Effector memory CD8-positive, alpha-beta T cell (primary cell): Measurements from ENCODE around the gene HECTD4.
A peak's percentile ranks its signal among the peaks of the same experiment; 100 is the strongest.
"Not testable (repeated sequence)": the region's sequence is repeated elsewhere in the genome, so short reads cannot be mapped to it uniquely, and the experiment has no call there.

Source experiments
- ATAC-seq: fragments of 150-1000 bp; cut with Tn5 transposase; replicated peaks from 2 replicates; pipeline ENCODE4 v1.10.0; 2021; ENCODE audit warnings: mild to moderate bottlenecking, moderate library complexity
- DNase-seq, 3 experiments: peaks; one replicate each; pipeline ENCODE4 v3.0.0; 2021
- H3K27ac Mint-ChIP-seq, 2 donors: one replicate each; pipeline ENCODE4 v1.8.0; 2022; ENCODE audit warnings: mild to moderate bottlenecking in 2 of 2, mixed read lengths in 2 of 2, moderate library complexity in 2 of 2
- H3K27me3 Mint-ChIP-seq, 2 donors: one replicate each; pipeline ENCODE4 v1.8.0; 2022; ENCODE audit warnings: mixed read lengths in 2 of 2
- H3K36me3 Mint-ChIP-seq: one replicate; pipeline ENCODE4 v1.8.0; 2022; ENCODE audit warnings: mild to moderate bottlenecking, moderate library complexity, mixed read lengths; ENCODE audit not compliant: insufficient read depth
- H3K4me1 Mint-ChIP-seq, 2 donors: one replicate each; pipeline ENCODE4 v1.8.0; 2022; ENCODE audit warnings: low read depth in 2 of 2, mixed read lengths in 2 of 2
- H3K4me3 Mint-ChIP-seq, 2 donors: one replicate each; pipeline ENCODE4 v1.8.0; 2022; ENCODE audit warnings: mild to moderate bottlenecking in 2 of 2, mixed read lengths in 2 of 2, moderate library complexity in 2 of 2
- H3K9me3 Mint-ChIP-seq, 2 donors: one replicate each; pipeline ENCODE4 v1.8.0; 2022; ENCODE audit warnings: mixed read lengths in 2 of 2

The HECTD4 gene

GRCh38 chr12:112239881-112240280, 142.3 kb downstream of the HECTD4 start:
- H3K4me3 Mint-ChIP-seq: no peak overlapping the region
- no peaks in the 10 kb centered on the region for H3K4me1 Mint-ChIP-seq
- no peaks in the 10 kb centered on the region for H3K9me3 Mint-ChIP-seq
- H3K27me3 Mint-ChIP-seq: no peaks in the 10 kb centered on the region
- no peak for ATAC-seq
- peaks cover 61% of the 10 kb centered on the region for H3K36me3 Mint-ChIP-seq
- no peak overlapping the region for H3K27ac Mint-ChIP-seq
- no peak for DNase-seq

DNA sequence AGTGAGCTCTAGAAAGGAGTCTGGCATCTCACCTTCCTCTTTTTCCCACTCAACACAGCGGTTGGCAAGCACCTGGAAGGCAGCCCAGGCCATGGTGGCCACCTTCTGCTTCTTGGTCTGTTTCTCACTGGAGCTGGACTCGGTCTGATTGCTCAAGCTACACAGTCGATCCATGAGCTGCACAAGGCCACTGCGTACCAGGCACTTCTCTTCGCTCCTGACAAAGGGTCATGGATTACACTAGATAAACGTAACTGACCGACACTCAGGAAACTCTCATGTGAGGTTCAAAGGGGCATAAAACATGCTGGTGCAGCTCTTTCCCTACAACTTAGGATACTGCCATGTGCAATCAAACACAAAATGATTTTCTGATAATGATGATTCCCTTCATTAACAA, 143.2 kb downstream of the HECTD4 start:
- H3K36me3 Mint-ChIP-seq: peaks cover 61% of the 10 kb centered on the region
- H3K9me3 Mint-ChIP-seq: no peaks in the 10 kb centered on the region
- no peak overlapping the region for H3K4me3 Mint-ChIP-seq
- no peaks in the 10 kb centered on the region for H3K4me1 Mint-ChIP-seq
- DNase-seq (no peak), ATAC-seq (no peak)
- H3K27me3 Mint-ChIP-seq: no peaks in the 10 kb centered on the region
- no peak overlapping the region for H3K27ac Mint-ChIP-seq

GRCh38 chr12:112238441-112238840, 143.8 kb downstream of the HECTD4 start:
- no peaks in the 10 kb centered on the region for H3K27me3 Mint-ChIP-seq
- H3K9me3 Mint-ChIP-seq: no peaks in the 10 kb centered on the region
- H3K27ac Mint-ChIP-seq: no peak overlapping the region
- H3K4me3 Mint-ChIP-seq: no peak overlapping the region
- peaks cover 63% of the 10 kb centered on the region for H3K36me3 Mint-ChIP-seq
- ATAC-seq: no peak
- no peaks in the 10 kb centered on the region for H3K4me1 Mint-ChIP-seq
- DNase-seq: no peak

- H3K4me1 Mint-ChIP-seq: no peaks in the 10 kb centered on the region
- ATAC-seq (no peak), DNase-seq (no peak)
- no peak overlapping the region for H3K4me3 Mint-ChIP-seq
- no peaks in the 10 kb centered on the region for H3K27me3 Mint-ChIP-seq
- peaks cover 59% of the 10 kb centered on the region for H3K36me3 Mint-ChIP-seq
- no peaks in the 10 kb centered on the region for H3K9me3 Mint-ChIP-seq
- H3K27ac Mint-ChIP-seq: no peak overlapping the region
These were observed 145.4 kb downstream of the HECTD4 start for GRCh38 chr12:112236786-112237185.

- Mint-ChIP-seq H3K27ac (no peak overlapping the region), H3K36me3 (peaks cover 57% of the 10 kb centered on the region), H3K9me3 (no peaks in the 10 kb centered on the region), H3K4me1 (no peaks in the 10 kb centered on the region), H3K4me3 (no peak overlapping the region), H3K27me3 (no peaks in the 10 kb centered on the region)
- ATAC-seq (no peak), DNase-seq (no peak)
These were observed 145.8 kb downstream of the HECTD4 start for GRCh38 chr12:112236386-112236785.

DNA sequence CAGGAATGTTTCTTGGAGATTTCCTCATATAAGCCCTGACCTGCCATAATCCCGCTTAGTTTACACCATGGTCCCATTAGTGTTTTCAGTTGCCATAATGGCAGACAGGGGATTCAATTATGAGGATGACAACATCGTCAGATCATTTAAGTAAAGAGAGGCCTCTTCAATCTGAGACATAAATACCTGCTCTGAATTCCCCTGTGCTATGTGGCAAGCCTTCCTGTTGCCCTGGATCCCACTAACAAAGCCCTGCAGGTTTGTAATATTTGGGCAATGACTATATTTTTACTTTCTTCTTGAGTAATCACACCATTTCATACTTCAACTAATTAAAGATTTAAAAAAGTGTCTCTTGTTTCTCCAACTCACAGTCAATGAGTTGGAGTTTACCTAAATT, 147.9 kb downstream of the HECTD4 start:
- peaks cover 51% of the 10 kb centered on the region for H3K36me3 Mint-ChIP-seq
- H3K4me1 Mint-ChIP-seq: no peaks in the 10 kb centered on the region
- ATAC-seq: no peak
- H3K4me3 Mint-ChIP-seq: no peak overlapping the region
- no peaks in the 10 kb centered on the region for H3K27me3 Mint-ChIP-seq
- no peaks in the 10 kb centered on the region for H3K9me3 Mint-ChIP-seq
- H3K27ac Mint-ChIP-seq: no peak overlapping the region
- DNase-seq: no peak

GRCh38 chr12:112233242-112233641, 149.0 kb downstream of the HECTD4 start:
- Mint-ChIP-seq H3K4me1 (no peaks in the 10 kb centered on the region), H3K9me3 (no peaks in the 10 kb centered on the region), H3K27ac (no peak overlapping the region), H3K4me3 (no peak overlapping the region), H3K27me3 (no peaks in the 10 kb centered on the region), H3K36me3 (peaks cover 46% of the 10 kb centered on the region)
- no peak for ATAC-seq
- DNase-seq: no peak

DNA sequence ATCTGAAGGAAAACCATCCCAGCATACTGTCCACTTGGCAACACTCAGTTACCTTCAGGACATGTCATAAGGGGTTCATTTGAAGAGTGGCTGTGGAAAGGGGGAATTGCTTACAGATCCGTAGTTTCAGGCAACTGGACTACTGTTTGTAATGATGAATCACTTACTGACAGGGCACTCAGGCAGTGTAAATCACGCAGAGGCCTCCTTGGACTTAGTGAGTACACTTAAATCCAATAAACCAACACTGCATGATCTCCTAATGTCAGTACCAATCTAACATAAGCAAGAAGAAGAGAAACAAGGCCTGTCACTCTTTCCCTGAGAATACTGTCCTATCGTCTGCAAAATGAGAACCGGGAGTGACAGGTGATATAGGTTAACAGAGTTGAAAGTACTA, 152.1 kb downstream of the HECTD4 start:
- H3K9me3 Mint-ChIP-seq: no peaks in the 10 kb centered on the region
- peak overlapping the region in 1 of 2 donors; percentile 67 for H3K27ac Mint-ChIP-seq
- H3K27me3 Mint-ChIP-seq: no peaks in the 10 kb centered on the region
- no peak for ATAC-seq
- peaks cover 37% of the 10 kb centered on the region for H3K36me3 Mint-ChIP-seq
- H3K4me3 Mint-ChIP-seq: no peak overlapping the region
- no peaks in the 10 kb centered on the region for H3K4me1 Mint-ChIP-seq
- no peak for DNase-seq

DNA sequence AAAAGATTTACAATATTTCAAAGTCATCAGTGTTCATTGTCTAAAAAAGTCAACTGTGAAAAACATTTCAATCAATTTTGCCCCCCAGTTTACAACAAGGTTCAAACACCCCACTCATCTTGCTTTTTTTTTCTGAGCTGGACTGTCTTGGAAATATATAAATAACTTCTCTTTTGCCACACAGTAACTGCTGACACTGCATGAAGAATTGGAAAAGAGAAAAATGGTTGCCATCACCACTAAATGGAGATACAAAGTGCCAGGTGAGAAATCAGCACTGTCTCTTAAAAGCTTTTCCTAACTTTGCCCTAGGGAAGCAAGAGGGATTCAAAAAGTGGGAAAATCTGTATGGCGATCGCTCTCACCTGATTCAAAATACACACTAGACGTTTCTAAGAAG, 155.5 kb downstream of the HECTD4 start:
- no peaks in the 10 kb centered on the region for H3K9me3 Mint-ChIP-seq
- H3K36me3 Mint-ChIP-seq: peaks cover 29% of the 10 kb centered on the region
- no peak for DNase-seq
- no peak overlapping the region for H3K27ac Mint-ChIP-seq
- no peak for ATAC-seq
- H3K4me1 Mint-ChIP-seq: no peaks in the 10 kb centered on the region
- H3K27me3 Mint-ChIP-seq: no peaks in the 10 kb centered on the region
- no peak overlapping the region for H3K4me3 Mint-ChIP-seq

GRCh38 chr12:112220628-112221027, 161.6 kb downstream of the HECTD4 start:
- H3K27ac Mint-ChIP-seq, ATAC-seq, DNase-seq, H3K9me3 Mint-ChIP-seq, H3K27me3 Mint-ChIP-seq, H3K4me1 Mint-ChIP-seq, H3K4me3 Mint-ChIP-seq: not testable (repeated sequence)
- peaks cover 38% of the 10 kb centered on the region for H3K36me3 Mint-ChIP-seq

DNA sequence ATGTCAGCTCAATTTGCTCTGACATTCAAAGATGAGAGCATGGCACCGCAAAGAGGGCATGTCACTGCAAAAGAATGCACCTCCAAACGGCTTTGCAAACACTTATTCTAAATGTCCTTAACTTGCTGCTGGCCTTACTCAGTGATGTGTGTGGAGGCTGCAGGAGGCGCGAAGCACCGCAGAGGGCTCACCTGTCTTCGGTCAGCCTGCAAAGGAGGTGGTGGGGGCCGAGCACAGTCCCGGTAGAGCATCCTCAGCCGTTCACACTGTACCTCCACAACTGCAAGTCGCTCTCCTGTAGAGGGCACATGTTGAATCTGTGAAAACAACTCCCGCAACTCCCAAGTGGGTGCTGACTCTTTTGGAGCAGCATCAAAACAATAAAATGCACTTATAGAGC, 163.0 kb downstream of the HECTD4 start:
- H3K27me3 Mint-ChIP-seq: no peaks in the 10 kb centered on the region
- no peak for ATAC-seq
- H3K27ac Mint-ChIP-seq: no peak overlapping the region
- DNase-seq: no peak
- no peak overlapping the region for H3K4me3 Mint-ChIP-seq
- peaks cover 29% of the 10 kb centered on the region for H3K36me3 Mint-ChIP-seq
- H3K4me1 Mint-ChIP-seq: no peaks in the 10 kb centered on the region
- no peaks in the 10 kb centered on the region for H3K9me3 Mint-ChIP-seq

- peaks cover 31% of the 10 kb centered on the region for H3K36me3 Mint-ChIP-seq
- no peaks in the 10 kb centered on the region for H3K4me1 Mint-ChIP-seq
- H3K27me3 Mint-ChIP-seq: no peaks in the 10 kb centered on the region
- DNase-seq: no peak
- H3K4me3 Mint-ChIP-seq: no peak overlapping the region
- H3K27ac Mint-ChIP-seq: no peak overlapping the region
- H3K9me3 Mint-ChIP-seq: no peaks in the 10 kb centered on the region
- ATAC-seq: no peak
These were observed 164.1 kb downstream of the HECTD4 start for GRCh38 chr12:112218150-112218549.

GRCh38 chr12:112217647-112218046, 164.6 kb downstream of the HECTD4 start:
- Mint-ChIP-seq H3K4me3 (no peak overlapping the region), H3K27ac (no peak overlapping the region), H3K36me3 (peaks cover 33% of the 10 kb centered on the region), H3K9me3 (no peaks in the 10 kb centered on the region), H3K4me1 (no peaks in the 10 kb centered on the region), H3K27me3 (no peaks in the 10 kb centered on the region)
- DNase-seq: no peak
- ATAC-seq: no peak

DNA sequence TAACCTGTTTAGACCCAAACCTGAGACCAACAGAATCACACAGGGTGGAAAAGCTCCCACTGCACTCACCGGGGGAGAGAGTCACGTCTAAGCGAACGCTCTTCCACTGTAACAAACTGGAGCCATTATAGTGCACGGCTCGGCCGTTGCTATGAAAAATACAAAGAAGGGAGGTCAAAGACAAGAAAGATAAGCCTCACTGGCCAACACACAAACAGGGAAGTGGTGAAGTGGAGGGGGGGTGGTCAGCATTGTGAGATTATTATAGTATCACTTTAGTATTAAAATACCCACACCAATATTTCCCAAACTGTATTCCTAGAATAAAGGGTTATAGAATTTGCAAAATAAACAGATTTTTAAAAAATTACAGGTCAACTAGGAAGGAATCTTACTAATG, 166.0 kb downstream of the HECTD4 start:
- ATAC-seq (no peak), DNase-seq (no peak)
- Mint-ChIP-seq H3K4me1 (no peaks in the 10 kb centered on the region), H3K4me3 (no peak overlapping the region), H3K27ac (no peak overlapping the region), H3K36me3 (peaks cover 41% of the 10 kb centered on the region), H3K9me3 (no peaks in the 10 kb centered on the region), H3K27me3 (no peaks in the 10 kb centered on the region)

DNA sequence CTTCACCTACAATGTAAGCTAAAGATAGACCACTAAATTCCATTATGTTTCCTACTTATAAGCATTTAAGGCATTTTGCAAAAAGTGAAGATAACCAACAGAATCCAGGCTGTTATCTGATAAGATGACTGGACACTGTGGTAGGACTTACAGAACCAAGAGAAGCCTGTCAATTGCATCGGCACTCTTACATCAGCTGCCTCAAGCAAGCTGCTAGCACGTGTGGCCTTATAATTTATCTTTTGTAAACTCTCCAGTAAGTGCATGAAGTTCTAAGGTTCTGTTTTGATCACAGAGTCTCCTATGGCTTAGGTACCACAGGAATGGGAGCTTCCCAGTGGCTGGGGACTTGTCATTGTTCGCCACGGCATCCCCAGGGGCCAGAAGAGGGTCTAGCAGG, 168.2 kb downstream of the HECTD4 start:
- peaks cover 47% of the 10 kb centered on the region for H3K36me3 Mint-ChIP-seq
- no peak for ATAC-seq
- H3K27ac Mint-ChIP-seq: no peak overlapping the region
- no peak for DNase-seq
- no peak overlapping the region for H3K4me3 Mint-ChIP-seq
- H3K4me1 Mint-ChIP-seq: no peaks in the 10 kb centered on the region
- H3K9me3 Mint-ChIP-seq: no peaks in the 10 kb centered on the region
- H3K27me3 Mint-ChIP-seq: no peaks in the 10 kb centered on the region
